T-helper 1 cell (primary cell): Measurements from ENCODE around the gene ACSL6.

Experiments used
- DNase-seq, 5 donors: peaks; one replicate each; pipeline ENCODE4 v3.0.0-alpha.2; 2012 to 2020

ACSL6 gene

DNA sequence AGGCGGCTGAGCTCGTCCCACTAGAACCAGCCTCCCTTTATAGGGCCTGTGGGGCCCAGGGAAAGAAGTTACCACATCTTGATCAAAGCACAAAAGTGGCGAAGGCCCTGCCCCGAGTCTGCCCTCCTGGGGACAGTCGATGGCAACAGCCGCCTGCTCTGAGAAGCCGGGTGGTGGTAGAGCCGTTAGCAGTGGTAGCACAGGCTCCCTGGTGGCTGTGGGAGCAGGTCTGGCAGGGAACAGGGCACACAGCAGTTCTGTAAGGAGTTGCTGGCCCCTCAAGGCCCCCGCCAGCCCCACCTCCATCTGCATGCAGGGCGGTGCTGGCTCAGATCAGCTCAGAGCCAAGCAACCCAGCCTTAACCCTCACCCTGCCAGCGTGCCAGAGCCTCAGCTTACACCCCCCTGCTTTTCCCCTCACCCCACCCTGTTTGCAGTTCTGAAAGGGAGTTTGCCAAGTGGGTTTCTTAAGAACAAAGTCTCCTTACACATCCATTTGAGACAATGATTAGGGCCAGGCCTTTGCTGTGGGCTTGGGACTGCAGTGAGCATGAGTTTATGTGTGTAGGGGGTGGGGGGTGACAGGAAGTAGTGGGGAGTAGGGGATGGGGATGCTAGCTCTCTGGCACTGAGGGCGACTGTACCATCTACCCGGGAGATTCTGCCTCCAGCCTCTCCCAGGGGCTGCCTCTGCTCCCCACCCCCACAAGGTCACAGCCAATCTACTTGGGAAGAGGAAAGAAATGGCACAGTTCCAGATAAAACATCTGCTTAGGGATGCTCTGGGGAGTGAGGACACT, 11.8 kb downstream of the ACSL6 start:
- no peak for DNase-seq

DNA sequence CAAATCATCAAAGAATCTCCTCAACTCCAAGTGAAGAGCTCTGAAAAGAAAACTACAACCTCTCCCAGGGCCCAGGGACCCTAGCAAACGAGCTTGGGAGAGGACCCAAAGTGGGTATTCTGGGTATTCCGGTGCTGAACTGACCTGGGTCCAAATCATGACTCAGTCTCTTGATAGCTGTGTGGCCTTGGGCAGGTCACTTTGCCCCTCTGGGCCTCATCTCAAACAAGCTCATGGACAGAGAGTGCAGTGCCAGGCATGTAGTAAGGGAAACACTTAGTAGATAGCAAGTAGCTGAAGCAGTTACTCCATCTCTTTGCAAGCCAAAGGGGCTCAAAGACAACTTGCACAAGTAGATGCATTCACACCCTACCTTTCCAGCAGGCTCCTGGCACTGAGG, 12.4 kb downstream of the ACSL6 start:
- no peak for DNase-seq

DNA sequence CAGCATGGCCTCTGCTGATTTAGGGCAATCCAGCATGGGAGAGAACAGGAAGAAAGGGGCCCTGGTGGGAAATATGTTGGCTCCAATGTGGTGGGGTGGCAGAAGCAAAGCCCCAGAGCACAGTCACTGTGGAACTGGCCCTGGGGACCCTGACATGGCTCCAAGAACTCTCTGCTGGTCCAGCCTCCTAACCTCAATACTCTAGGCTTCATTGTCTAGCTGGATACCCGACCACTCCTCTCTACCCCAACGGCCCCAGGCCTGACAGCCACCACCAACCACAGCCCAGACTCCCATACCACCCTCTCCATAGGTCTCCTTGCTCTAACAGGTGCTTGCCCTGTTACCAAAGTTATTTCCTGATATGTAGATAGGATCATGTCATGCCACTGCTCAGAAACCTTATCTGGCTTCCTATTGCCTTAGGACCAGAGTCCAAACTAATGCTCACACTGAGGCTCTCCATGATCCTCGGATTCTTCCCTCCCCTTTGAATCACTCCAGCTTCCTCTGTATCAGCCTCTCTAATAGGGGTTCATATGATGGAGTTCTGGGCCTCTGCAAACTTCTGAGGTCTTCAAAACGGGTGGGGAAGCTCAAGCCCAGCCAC, 12.9 kb downstream of the ACSL6 start:
- DNase-seq: no peak

DNA sequence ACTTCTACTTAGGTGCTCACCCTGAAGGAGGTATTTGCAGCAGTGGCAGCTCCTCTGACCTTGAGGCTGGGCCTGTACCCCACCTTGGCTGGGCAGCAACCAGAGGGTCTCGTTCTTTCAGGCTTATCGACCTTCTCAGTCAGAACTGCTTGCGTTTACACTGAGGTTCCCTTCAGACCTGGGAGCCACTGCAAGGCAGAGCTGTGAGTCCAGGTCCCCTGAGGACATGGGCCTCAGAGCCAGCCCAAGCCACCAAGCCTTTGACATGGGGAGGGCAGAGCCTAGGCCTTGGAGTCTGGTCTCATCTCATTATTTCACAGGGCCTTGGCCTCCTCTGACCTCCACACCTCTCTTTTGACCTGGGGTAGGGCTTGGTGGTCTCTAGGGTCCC, 13.7 kb downstream of the ACSL6 start:
- no peak for DNase-seq

DNA sequence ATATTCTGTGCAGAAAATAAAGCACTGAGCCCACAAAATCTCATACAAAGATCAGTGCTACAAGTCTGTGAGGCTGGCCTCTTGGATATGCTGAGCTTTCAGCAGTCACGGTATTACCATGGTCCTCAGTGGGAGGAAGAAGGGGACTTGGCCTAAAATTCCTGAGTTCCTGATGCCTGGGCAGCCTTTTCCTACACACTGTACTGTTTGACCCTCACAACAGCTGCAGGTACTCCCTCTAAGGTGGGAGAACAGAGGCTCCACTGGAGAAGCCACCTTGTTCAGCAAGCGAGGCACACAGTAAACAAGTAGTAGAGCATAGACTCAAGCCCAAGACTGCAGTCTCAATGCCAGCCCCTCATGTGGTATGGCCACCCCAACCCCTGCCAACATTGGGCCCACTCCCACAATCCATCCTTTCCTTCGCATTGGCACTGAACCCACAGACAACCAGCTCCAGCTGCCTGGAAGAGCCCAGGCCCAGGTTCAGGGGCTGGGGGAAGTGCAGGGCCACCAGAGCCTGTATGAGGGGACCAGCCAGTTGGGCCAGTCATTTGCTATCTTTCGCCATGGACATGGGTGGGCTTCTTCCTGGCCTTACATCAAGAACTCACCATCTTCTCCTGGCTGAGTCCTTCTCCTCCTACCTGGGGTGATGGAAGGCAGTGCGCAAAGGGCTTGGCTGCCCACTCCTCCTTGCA, 14.3 kb downstream of the ACSL6 start:
- no peak for DNase-seq

DNA sequence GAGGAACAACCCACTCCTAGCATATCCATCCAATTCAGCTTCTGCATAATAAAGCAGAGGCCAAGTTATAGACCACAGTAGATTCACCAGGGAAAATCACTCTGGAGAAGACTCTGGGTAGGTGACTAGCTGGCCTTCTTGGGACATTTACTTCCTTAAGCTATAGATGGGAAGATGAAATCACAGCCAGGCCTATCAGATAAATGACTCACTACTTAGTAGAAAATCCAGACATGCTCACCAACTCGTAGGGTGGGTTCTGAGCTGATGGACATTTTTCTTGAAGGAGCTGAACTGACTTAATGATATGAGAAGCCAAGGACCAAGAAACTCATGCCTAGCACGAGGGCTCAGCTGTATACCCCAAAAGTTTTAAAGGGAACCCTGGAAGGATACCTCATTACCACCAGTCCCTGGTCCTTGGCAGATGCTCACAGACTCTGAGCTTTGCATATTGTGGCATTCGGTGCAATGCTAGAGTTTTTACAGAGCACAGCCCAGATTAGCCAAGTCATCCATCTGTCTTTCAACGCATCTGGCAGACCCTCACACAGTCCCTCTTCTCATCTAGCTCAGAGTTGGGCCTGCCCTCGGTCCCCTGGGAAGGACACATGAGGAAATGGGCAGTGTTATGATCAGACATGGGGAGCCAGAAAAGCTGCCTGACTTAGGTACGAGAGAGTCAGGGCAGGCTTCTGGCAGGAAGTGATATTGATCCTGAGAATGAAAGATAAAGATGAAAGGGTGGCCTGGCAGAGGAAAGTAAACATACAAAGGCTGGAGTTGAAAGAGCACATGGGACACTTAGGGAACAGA, 15.0 kb downstream of the ACSL6 start:
- no peak for DNase-seq

DNA sequence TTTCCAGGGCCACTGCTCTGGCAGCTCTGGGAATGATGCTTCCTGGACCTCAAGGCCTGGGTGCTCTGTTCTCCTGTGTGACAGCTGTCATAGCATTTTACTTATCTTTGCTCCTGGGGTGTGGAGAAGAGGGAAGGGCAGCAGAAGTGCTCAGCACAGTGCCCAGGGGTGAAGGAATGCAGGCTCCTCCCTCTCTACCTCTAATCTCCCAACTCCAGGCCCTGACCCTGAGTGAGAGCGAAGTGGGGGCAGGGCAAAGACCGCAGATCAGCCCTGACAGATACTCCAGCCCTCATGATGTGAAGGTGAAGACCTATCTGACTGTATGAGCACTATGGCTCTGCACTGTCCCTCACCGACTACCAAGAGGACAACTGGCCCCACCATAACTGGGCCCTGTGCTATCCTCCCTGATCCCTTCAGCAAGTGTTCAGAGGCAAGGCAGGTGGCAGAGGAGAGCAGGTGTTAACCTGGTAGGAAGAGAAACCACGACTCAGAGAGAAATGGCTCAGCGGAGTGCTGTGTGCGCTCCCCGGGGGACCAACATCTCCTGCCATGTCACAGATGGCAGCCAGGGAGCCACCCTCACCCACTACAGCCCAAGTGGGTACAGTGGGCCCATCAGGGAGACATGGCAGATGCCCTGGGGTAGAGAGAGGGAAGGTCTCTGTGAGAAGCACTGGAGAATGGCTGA, 16.8 kb downstream of the ACSL6 start:
- no peak for DNase-seq

DNA sequence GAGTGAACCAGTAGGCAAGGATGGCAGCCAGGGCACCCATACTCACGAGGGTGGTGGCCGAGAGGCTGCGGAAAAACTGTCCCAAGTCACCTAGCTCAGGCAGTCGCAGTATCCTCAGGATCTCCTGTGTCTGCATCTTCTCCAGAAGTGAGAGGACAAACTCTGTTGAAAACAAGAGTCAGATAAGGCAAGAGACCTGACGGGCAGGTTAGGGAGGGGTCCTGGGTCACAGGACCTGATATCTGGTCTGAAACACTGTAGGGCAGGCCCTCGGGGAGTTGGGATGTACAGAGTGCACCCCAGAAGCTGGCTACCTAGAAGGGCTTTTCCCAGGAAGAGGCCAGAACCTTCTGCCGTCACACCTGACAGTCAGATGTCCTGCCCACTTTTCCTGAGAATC, 17.4 kb downstream of the ACSL6 start:
- no peak for DNase-seq

DNA sequence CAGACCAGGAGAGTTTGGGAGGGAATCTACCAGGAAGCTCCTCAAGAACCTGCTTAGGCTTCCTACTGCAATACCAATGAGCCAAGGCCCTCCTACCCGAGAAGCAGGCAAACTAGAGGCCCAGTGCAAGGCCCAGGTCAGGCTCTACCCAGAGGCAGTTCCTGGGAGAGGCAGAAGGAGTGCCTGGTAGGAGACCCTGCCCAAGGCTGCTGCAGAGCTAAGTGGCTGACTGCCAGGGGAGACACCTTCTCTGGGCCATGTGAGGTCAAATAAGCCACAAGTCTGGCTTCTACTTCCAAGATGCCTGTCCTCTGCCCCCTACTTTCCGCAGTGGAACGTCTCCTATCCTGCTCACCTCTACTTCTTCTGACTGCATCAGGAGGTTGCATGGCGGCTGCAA, 17.8 kb downstream of the ACSL6 start:
- DNase-seq: no peak

DNA sequence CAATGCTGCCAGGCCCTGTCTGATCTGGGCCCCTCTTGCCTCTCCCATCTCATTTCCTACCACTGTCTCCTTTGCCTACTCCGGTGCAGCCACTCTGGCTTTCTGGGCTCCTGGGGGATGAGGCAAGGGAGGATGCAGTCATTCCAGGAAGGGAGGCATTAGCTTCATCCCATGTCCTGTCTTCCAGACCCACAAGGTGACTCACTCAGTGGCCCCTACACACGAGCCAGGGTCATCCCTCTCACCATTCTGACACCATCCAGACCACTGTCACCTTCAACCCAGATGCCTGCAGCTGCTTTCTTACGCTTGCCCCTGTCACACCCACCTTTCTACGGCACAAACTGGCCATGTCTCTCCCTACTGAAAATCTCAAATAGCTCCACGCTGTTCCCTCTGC, 19.1 kb downstream of the ACSL6 start:
- no peak for DNase-seq

DNA sequence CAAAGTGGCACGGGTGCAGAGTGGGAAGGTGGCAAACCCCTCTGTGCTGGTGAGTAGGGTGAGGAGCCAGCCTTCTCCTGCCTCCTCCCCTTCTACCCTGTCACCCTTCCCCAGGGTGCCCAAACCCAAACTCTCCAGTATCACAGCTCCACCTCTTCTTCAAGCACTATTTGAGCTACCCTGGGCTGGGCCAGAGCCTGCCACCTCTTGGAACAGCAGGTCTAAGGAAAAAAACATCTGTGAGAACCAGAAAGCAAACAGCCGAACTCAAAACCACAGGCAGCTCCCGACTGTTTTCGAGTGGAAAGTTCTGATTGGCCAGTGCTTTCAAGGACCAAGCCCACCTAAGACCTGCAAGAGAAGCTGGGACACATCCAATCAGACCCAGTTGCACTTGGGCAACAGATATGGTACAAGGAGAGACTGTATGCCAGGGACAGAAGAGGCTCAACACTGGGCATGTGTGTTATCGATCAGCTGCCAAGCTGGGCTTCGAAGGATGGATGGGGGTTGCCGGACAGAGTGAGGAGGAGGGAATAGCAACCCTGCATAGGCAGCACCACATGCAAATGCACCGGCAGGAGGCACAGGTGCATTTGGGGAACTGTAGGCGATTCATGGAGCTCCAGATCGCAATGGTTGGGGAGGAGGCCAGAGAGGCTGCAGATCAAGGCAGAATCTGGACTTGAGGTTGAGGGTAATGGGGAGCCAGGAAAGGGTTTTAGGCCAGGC, 19.7 kb downstream of the ACSL6 start:
- no peak for DNase-seq

DNA sequence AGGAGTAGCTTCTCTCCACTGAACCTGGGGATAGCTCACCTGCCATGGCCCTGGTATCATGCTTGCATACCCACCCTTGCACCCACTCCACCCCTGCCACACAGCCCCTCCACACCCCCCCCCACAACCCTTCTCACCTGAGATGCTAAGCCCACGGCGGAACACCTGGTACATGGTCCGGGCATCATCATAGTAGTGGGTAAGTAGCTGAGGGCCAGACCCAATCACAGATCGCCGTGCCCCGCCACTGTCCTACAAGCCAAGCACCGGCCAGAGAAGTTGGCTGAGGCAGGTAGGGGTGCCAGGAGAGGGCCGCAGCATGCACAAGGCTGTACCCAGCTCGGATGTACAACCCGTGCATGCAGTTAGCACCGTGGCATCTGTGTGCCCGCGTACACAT, 20.7 kb downstream of the ACSL6 start:
- no peak for DNase-seq

DNA sequence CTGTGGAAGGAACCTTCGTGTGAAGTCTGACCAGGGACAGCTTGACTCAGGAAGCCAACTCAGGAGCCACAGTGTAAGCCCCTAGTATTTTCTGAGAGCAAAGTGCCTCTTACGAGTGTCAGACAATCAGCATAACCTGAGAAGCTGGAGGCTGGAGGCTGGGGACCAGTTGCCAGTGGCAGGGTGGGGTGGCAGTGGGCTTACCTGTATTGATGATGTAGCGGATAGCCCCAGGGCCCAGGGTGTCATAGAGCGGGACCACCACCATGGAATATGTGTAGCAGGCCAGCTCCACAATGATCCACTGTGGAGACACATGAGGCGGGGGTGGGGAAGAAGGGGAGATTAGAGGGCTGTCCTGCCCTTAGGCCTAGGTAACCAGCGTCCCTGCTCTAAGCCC, 22.9 kb downstream of the ACSL6 start:
- no peak for DNase-seq

DNA sequence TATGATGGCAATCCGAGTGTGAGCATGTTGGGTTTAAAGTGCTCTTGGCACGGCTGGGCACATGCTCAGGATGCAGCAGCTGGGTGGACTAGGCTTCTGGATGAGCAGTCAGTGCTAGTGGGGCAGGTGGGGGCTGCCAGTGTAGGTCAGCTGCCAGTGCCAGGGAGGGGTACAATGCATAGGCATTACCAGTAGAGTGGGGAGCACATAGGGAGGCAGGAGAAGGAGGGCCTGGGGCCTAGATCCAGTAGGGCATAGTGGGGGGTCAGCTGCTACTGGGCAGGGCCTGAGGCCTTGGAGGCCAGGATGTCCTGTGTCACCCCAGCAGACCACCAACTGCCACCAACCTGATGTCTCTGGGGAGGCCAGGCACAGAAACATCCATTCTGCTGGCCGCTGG, 24.2 kb downstream of the ACSL6 start:
- DNase-seq: no peak

DNA sequence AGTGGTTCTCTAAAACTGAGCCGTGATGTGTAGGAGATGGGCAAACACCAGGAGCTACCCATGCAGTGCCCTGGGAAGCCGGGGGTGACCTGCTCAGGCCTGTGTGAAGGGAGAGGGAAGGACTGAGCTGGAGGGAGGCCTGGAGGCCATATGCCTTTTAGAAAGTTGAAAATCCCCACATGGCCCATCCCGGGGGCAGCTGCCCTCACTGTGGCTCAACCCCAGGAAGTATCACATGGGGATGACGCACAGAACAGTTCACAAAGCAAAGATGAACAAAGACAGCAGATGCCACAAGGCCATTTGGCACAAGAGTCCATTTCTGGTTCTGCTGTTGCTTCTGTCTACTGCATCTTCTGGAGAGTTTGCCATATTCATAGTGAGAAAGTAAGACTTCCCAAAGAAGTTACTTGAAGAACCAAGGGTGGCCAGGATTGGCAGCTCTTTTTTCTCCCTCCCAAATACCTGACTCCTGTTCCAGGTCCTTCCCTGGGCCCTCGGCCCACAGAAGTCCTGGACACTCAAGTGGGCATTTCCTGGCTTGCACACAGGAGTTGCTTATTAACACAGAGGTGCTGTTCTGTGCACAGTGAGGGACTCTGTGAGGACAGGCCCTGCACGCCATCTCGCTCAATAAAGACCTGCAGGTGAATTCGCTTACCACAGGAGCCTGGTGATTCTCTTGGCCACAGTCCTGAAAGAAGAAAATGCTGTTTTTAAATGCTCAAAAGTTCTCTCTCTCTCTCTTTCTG, 25.1 kb downstream of the ACSL6 start:
- no peak for DNase-seq

DNA sequence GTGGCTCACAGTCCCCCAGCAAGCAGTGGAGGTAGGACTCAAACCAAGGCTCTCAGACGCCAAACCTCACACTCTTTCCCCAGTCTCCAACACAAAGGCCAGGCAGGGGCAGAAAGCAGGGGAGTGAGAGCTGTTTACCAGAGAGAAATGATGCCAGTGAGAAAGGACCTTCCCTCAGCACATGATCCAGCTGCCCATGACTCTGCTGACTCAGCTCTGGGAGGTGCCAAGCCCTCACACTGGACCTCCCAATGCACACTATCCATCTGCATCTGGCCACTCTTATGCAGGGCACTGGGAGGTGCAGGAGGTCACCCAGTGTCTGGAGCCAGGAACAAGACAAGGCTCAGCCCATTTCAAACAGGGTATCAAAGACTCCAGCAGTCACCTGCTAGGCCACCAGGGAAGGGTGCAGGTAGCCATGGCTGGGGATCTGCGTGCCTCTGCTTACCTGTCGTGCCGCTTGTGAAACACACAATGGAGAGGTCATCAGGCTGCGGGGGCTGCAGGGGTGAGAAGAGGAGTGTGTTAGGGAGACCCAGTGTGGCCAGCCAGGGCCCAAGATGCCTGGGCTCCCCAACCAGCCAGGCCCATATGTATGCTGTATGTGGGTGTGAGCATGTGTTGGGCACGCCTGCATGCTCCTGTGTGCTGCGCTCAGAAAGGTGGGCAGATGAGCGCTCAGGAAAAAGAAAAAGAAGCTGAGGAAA, 26.3 kb downstream of the ACSL6 start:
- no peak for DNase-seq

DNA sequence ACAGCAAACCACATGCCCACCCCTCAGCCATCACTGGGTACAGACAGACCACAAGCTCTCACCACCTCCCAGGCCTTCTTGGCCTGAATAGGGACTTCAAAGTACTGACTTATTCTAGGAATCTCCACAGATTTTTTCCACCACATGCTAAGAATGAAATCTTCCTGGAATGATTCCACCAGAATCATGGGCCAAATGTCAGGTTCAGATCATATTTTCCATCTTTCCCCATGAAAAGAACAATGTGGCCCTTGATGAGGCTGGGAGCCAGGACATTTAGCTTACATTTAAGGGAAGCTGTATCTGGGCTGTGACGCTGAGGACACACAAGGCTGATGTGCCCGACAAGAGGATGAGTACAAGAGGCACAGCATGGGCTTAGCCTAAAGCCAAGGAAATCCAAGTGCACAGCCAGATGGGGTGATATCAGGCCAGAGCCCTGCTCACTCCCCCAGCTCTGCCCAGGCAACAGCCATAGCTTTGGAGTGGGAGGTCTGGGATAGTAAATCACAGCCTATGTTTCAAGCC, 28.1 kb downstream of the ACSL6 start:
- no peak for DNase-seq

DNA sequence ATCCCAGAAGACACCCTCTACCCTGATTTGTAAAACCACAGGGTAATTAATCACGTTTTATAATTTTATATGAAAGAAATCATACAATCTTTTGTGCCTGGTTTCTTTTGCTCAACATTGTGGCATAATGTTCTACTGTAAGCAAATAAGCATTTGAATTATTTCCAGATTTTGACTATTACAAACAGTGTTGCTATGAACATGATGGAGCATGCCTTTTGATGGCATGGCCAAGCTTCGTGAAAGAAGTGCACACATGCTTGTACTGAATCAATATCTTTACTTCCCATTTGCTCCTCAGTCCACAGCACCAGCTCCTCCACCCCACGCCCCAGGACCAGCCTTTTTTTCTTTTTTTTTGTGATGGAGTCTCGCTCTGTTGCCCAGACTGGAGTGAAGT, 29.9 kb downstream of the ACSL6 start:
- no peak for DNase-seq

DNA sequence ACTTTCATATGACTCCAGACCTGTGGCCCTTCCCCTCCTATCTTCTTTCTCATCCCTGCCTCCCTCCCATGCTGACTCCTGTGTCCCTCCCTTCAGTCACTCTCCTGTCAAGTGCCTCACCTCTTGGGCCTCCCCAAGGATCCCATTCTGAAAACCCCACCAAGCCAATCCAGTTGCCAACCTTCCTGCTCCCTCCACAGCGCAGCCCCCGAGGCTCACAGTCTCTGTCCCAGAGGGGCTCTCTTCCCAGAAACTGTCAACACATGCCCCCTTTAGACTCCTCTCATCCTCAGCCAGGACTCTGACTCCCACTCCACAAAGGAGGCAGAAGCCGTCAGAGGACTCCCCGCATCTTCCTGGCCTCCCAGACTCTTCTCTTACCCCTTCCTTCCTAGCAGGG, 30.8 kb downstream of the ACSL6 start:
- DNase-seq: no peak

DNA sequence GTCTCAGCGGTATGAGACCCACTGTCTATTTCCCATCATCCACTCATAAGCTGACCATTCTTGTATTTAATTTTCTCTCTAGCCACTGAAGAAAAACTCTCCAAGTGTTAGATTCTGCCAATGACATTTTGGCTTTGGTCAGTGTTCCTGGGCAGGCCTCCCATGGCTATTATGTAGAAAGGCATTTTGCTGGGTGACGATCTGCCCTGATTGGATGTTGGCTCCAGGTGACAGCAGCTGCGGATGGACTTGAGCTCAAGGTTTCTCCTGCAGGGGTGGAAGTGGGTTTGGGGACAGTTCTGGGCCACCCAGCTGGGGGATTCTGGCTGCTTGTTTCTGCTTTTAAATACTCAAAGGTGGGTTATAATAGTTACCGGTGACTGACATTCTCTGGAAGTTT, 31.6 kb downstream of the ACSL6 start:
- no peak for DNase-seq
